GM18517 (cell line): ENCODE results near the gene DEPDC5.
A peak's percentile ranks its signal among the peaks of the same experiment; 100 is the strongest.

Experiments
- ATAC-seq: cut with Tn5 transposase; IDR thresholded peaks from one replicate; pipeline ENCODE4 v1.9.1; 2021; ENCODE audit warnings: mild to moderate bottlenecking, moderate library complexity; ENCODE audit not compliant: unreplicated experiment

The DEPDC5 gene

DNA sequence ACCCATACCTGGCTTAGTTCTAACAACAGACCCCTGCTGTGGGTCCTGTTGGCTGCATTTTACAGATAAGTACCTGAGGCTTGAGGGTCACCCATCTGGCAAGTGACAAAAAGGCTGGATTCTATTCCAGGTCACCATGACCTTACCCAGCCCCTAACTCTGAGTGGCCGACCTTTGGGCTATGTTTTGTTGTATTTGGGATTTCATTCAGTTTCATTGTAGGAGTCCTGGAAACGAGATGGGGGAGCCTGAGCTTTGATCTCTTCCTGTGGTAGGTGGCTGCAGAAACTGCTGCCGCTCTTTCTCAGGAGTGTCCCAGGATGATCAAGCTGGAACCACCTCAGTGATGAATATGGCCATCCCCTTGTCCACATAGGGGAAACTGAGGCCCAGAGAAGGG is 165.9 kb downstream of the DEPDC5 start:
- no peak for ATAC-seq

DNA sequence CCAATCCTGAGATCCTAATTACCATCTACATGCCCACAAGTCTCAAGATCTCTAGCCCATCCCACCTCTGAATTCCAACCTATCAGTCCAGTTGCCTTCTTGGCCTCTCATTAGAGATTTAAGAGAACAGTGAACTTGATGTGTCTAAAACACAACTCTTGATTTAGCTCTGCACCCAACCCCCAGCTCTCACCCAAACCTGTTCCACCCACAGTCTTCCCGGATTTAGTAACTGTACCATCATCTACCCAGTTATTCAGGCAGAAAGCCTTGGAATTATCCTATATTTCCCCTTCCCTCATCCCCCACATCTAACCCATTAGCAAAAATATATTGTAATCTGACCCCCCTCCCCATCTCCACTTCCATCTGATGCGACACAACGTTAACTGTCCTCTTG is 166.5 kb downstream of the DEPDC5 start:
- no peak for ATAC-seq

DNA sequence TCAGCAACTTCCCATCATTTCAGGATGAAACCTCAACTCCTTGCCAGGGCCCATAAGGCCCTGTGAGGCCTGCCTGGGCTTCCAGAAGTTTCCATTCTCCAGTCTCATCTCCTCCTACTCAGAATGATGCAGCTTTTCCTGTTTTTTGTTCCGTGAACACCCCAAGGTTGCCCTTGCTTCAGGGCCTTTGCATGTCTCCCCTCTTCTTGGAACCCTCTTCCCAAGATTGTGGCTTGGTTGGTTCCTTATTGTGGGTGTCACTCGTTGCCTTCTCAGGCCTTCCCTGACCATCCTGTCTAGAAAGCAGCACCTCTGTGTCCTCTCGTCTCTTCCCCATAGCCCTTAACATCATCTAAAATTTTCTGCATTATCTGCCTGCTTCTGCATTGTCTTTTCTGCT is 167.3 kb downstream of the DEPDC5 start:
- ATAC-seq = no peak

DNA sequence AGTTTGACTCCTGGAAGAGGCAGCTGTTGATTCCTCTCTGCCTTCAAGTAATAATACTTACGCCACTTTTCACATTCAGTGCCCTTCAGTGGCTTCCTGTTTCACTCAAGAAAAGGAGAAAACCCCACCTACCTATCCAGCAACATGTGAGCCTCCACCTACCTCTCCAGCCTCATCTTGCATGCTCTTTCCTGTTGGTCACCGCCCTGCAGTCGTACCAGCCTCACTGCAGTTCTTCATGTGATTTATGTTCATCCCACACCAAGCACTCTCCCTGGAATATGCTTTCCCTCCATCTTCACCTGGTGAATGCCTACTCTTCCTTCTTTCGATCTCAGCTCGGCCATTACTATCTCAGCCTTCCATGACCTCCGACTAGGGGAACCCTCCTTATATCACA is 168.7 kb downstream of the DEPDC5 start:
- ATAC-seq = no peak

DNA sequence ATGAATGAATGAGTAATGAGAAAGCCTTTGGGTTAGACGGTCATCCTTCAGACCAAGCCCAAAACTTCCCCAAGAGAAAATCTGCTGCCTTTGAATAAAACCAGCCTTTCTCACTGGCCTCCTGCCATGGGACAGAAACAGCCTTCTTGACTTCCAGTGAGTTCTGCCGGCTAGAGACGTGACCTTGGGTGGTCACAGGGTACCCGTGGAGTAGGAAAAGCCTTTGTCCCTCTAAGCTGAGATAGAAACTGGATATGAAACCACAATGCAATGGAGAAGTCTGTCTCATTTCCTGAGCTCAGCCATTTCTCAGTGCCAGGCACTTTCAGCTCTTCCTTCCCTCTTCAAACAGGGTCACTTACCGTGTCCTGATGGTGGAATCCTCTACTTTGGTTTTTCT is 169.3 kb downstream of the DEPDC5 start:
- ATAC-seq = no peak

DNA sequence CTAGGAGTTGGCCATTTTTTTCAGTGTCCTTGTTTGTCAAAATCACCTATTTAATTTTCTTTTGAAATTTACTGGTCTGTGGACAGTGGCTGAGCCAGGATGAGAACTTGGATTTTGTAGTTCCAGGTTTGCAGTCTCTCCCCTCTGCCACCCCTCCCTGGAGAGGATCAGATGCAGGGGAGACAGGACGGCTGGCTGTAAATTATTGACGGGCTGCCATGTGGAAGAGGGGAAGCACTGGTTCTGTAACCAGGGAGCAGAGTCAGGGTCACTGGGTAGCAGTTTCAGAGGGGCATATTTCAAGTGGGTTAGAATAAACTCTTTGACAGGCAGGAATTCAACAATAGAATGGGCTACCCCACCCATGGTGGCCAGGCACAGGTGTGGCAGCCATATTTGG is 169.9 kb downstream of the DEPDC5 start:
- ATAC-seq = no peak

DNA sequence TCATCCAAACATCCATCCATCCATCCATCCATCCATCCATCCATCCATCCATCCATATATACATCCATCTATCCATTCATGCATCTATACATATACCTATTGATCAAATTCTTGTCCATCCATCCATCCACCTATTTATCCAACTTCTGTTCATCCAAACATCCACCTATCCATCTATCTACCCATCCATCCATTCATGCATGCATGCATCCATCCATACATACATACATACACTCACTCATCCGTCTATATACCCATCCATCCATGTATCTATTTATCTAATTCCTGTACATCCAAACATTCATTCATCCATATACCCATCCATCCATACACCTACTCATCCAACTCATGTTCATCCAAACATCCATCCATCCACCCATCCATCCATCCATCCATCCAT is 171.2 kb downstream of the DEPDC5 start:
- no peak for ATAC-seq

DNA sequence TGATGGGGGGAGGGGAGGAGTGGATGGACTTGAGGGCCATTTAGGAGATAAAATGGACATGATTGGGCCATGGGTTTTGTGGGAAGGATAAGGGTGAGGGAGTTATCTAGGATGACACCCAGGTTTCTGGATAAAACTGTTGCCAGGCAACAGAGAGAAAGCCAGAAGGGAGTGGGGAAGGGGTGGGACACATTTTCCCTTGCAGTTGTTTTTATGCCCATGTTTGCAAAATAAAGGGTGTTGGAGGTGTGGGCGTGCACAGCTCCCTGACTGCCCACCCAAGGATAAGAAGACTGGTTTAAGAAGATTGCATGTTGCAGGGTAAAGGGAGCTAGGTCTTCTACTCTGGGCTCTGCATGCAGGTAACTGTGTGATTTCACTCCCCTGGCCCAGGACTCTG is 172.2 kb downstream of the DEPDC5 start:
- ATAC-seq = no peak

DNA sequence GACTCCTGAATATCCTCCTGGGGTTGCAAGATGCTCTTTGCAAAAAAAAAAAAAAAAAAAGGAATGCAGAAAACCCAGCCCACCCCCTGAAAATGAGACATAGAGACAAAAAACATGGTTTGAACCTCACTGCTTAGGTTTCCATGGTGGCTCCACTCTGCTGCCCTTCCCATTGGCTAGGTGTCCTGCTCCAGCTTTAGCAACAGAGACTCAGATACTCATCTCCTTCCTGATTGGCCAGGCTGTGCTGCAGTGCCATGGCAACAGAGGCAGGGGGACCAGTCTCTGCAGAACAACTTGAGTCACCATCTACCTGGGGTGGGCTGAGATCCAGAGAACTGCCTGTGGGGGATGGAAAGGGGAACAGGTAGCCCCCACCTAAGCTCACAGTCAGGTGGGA is 173.2 kb downstream of the DEPDC5 start:
- ATAC-seq = no peak

DNA sequence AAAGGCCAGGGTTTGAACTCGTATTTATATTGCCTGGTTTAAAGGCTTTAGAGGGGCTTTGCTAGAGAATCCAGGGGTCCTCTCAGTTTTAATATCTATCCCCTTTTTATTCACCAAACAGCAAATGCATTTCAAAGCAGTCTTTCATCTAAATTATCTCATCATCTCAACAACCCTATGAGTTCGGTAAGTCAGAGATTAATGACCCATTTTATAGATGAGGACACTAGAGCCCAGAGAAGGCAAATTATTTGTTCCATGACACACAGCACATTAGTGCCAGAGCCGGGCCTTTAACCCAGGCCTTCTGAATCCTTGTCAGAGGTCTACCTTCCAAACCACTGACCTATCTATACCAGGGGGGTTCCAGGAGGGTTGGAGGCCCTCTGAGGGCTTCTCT is 173.7 kb downstream of the DEPDC5 start:
- no peak for ATAC-seq

DNA sequence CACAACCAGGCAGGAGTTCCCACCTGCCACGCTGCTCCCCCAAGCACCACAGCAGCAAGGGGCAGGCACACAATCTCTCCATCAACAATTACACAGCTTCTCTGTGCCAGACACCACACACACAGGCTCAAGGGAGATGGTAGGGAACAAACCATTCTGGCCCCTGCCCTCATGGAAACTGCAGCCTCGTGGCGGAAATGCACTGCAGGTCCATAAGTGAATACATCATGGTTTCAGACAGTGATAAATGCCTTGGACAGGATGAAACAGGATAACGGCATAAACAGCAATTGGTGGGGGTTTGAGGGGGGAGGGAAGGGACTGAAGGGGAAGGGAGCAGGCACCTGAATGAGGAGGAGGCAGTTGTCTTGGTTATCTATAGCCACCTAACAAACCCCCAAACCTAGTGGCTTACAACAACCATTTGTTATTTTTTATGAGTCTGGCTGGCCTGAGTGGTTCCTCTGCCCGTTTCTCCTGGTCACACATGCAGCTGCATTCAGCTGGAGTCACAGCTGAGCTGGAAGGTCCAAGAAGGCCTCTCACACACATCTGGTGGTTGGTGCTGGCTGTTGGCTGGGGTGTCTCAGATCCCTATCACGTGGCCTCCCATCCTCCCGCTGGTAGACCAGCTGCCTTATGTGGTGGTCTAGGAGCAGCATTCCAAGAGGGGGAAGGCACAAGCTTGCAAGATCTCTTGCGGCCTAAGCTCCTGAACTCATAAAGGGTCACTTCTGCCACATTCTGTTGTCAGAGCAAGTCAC is 175.5 kb downstream of the DEPDC5 start:
- no peak for ATAC-seq

DNA sequence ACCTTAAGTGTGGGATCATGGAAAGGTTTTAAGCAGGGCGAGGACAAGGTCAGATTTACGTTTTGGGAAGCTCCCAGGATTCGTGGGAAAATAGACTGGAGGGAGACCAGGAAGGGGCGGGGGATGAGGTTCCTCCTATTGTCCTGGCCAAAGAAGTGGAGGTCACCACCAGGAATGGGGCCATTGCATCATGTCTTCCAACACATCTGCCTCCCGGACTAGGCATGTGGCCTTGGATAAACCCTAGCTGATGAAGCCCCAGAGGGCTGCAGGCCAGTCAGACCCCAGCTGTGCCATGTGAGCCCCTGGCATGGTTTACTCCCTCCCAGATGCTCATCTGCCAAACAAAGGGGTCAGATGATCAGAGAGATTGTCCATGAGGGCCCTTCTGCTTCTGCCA is 179.0 kb downstream of the DEPDC5 start:
- ATAC-seq = no peak

DNA sequence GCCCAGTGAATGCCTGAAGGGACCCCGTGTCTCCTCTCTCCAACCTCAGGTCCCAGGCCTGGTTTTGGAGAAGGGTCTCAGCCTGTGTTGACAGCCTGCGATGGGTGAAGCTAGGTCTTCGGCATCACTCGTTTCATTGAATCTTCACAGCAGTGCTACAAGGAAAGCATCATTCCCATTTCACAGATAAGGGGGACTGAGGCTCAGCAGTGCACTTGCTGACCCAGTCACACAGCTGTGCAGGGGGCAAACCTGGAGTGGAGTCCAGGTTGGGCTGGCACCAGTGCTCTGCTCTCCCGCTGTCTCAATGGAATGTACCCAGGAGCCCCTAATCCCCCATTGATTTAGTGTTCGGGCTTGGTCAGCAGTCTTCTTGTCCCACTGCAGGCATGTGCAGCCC is 179.6 kb downstream of the DEPDC5 start:
- no peak for ATAC-seq

DNA sequence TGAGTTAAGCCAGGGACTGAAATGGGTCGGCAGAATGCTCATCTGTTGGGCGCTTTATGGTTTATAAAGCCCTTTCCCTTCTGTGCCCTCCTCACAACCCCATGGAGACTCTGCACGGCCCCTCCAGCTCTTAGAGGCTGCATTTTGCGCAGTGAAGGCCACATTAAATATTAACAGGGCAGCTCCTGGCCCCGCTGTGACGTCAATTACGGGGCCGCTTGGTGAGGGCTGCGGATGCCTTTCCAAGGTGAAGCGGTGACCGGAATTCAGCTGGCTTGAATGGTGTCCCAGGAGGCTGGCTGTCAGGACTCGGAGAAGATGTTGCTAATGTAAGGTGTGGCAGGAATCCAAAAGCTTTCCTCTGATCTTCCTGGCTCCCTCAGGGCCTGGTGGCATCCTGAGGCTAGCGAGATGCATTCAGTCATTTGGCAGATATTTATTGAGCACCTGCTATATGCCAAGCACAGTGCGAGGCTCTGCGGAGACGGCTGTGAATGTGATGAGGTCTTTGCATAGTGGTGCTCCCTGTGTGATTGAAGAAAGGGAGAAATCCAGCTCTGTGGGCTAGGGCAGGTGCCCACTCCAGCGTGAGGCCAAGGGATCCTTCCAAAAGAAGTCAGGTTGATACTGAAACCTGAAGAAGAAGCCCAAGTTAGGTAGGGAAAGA is 180.1 kb downstream of the DEPDC5 start:
- ATAC-seq = no peak

DNA sequence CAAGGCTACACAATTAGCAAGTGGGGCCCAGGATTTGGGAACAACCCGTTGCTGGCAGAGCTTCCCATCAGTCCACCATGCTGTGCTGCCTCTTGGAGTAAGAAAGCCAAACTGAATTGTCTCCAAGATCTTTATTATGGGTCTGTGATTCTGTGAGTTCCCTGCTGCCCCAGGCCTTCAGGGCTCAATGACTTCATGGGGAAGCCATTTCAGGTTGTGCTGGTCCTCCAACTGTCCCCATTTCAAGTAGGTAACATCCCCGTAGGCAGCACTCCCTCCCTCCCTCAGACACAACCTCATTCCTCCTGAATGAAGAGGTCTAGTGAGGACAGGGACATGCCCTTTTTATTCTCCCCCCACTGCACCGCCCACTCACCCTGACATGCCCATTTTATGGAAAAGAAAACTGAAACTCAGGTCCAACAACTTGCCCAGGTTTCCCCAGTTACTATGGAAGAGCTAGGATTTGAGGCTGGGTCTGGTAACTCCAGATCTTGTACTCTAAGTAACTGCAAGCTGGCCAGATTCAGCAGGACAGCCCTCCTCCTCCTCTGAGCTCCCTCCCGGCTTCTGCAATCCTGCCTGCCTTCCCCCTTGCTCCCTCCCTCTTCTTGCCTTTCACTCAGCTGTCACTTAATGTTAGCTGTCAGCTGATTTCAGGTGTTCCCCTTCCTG is 182.3 kb downstream of the DEPDC5 start:
- no peak for ATAC-seq

DNA sequence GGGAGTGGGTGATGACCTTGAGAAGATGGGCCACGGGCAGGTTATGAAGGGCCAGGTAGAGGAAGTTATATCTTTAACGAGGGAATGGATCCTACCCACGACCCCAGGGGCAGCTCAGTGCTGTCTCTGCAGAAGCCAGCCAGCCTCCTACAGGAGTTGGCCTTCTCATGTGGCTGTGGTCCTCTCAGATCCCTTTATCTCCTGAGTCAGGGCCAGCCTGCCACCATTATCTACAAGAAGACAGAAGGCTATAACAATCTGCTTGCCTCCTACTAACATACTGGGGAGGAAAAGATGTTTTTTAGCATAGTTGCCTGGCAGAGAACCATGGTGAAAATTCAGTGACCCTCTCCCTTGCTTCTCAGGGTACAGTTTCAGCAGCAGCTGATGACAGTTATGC is 183.5 kb downstream of the DEPDC5 start:
- ATAC-seq = no peak

DNA sequence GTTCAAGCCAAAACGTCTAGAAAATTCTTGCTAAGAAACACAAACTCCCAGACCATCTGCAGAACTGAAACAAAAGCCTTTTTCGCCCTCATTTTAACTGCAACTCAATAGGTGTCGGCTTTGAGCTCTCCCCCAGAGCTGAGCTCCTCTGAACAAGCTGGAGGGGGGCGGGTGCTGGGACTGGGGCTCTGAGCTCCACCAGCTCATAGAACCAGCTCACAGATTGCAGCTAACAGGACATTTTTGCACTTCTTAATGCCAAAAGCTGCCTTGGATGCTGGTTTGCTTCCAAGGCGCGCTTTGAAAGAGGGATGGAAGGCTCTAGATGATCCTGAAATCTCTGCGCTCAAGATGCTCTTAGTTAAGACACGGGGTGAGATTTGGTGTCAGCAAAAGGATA is 184.5 kb downstream of the DEPDC5 start:
- no peak for ATAC-seq

DNA sequence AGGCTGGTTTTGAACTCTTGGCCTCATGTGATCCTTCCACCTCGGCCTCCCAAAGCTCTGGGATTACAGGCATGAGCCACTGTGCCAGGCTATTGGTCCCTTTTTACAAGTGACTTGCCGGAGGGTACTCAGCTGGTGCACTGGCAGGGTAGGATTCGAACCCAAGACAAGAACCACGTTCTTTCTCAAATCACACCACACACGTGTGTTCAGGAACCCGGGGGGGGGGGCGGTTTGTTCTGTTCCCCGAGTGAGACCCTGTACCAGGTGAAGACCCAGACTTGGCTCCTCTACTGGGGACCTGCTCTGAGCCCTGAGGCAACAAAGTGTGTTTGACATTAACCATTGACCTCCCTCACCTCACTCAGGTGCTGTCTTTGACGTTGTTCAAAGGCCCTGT is 186.7 kb downstream of the DEPDC5 start:
- no peak for ATAC-seq

DNA sequence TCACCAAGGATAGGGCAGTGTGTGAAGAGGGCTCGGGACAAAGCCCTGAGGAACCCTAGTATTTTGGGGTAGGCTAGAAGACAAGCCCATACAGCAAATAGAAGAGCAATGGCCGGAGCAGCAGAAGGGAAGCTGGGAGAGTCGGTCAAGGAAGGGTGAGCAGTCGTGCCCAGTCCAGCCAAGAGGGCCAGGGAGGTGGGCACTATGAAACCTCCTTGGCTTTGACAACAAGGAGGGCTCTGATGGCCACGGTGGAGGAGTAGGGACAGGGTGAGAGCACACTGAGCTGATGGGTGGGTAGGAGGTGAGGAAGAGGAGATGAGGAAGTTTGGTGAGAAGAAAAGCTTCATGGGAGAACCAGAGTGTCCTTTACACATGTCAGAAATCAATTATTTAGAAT is 188.3 kb downstream of the DEPDC5 start:
- no peak for ATAC-seq

DNA sequence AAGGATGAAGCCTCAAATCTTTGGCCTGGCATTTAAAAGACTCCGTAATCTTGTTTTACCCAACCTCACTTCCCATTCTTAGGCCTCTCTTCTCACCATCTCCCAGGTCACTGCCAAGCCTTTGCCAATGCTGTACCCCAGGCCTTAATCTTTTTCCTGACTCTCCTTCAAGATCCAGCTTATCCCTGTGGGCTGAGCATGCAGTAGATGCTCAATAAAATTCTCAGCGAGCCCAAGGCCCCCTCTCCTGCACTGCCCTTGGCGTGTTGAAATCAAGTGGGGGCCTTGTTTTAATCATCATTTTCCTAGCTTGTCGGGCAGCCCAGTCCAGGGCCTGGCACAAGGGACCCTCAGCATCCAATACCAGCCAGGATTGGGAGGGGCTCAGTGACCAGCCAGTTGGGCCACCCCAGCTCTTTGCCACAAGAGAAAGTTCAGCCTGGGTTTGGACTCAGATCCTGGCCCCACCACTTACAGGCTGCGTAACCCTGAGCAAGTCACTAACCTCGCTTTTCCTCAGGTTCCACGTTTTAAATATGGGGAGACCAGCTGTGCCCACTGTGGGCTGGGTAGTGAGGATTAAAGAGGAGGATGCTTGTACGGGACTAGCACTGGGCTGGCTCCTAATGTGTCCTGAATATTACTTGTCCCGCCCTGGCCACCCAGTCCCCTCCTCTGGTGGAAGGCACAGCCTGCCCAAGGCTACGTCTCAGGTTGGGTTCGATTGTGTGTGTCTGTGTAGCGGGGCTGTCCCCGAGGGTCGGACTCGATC is 189.6 kb downstream of the DEPDC5 start:
- ATAC-seq = no peak

DNA sequence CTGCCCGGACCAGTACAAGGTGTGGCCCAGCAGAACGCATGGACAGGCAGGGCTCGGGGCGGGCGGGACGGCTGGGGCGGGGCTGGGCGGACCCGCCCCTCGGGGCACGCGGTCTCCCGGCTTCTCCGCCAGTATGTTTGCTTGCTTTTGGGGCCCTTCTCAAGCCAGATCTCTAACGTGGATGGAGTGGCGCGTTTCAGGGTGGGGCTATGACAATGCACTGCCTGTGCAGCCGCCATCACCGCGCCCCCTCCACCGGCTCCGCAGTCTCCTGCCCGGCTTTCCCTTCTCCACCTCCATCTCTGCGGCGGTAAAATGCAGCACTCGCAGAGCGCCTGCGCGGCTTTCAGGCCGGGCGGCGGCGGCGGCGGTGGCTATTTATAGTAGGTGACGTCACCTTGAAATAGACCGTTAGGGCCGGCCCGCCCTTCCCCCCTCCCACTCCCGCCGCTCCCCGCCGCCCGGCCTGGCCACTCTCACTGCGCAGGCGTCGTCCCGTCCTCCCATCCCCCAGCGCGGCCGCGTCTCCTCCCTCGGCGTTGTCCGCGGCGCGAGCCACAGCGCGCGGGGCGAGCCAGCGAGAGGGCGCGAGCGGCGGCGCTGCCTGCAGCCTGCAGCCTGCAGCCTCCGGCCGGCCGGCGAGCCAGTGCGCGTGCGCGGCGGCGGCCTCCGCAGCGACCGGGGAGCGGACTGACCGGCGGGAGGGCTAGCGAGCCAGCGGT is 190.3 kb downstream of the DEPDC5 start, which contains the start of gene YWHAH:
Gene YWHAH, plus strand, starts transcription at position 558 of the 722 bp plus-strand sequence. CDS start 199 bp downstream, outside the sequence.
- peak; percentile 50 for ATAC-seq
